B cell (primary cell): ENCODE measurements around the gene MRTFB.

Experiments used
- CTCF ChIP-seq: fragments of 200-600 bp; IDR thresholded peaks from one replicate; pipeline ENCODE4 v1.8.0; 2022; ENCODE audit warnings: antibody characterized with exemption, mild to moderate bottlenecking
- EZH2 ChIP-seq: IDR thresholded peaks from 2 replicates; pipeline ENCODE4 v1.6.1; 2012; ENCODE audit warnings: borderline replicate concordance, low read depth, mild to moderate bottlenecking, moderate library complexity, low read length; ENCODE audit not compliant: insufficient read depth, poor library complexity, severe bottlenecking

- TF ChIP-seq CTCF (no peak), EZH2 (no peak)
These were observed 75.3 kb downstream of the MRTFB start for GRCh38 chr16:14146445-14146844.
